HL-60/S4 (cell line): ENCODE measurements around the gene CACNB3.

ENCODE experiments used
- in situ Hi-C: fragments of 300-500 bp; cut with MboI; formaldehyde crosslinking; loops from 2 replicates; pipeline ENCODE4 v1.14.3; 2022; ENCODE audit warnings: low sequenced_read_pairs

Gene CACNB3

GRCh38 chr12:48788524-48788853 lies 29.8 kb upstream of the CACNB3 start:
- in situ Hi-C loops = no loop called here

- in situ Hi-C loops = no loop called here
Observed at GRCh38 chr12:48788854-48789775, 29.2 kb upstream of the CACNB3 start, which contains the start of gene ADCY6. Gene ADCY6 (minus strand): TSS chr12:48789089. CDS start chr12:48783434, 5,655 bp downstream.

GRCh38 chr12:48789858-48790326 lies 28.4 kb upstream of the CACNB3 start:
- in situ Hi-C loops = loop anchor here (5.0 kb wide), 1 partner anchor 38 kb away; no protein-coding TSS in a partner anchor

DNA sequence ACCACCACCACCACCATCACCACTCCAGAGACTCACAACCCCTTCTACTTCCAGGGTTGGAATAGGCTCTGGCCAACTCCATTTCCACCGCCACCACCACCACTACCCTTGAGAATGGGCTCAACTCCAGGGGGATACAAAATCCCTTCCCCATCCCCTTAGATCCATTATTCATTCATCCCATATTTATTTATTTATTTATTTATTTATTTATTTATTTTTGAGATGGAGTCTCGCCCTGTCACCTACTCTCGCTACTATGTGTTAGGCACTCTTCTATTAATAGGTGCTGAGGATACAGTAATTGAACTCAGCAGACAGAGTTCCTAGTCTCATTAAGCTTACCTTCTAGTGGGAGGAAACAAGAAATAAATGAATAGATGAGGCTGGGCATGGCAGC lies 24.6 kb upstream of the CACNB3 start:
- in situ Hi-C loops = loop anchor here (5.0 kb wide), 1 partner anchor 41 kb away; no protein-coding TSS in a partner anchor

- in situ Hi-C loops = loop anchor here (5.0 kb wide), 1 partner anchor 43 kb away; no protein-coding TSS in a partner anchor
Observed at GRCh38 chr12:48794870-48795269, 23.4 kb upstream of the CACNB3 start.

- in situ Hi-C loops = no loop called here
Observed at GRCh38 chr12:48795550-48796455, 22.5 kb upstream of the CACNB3 start.

DNA sequence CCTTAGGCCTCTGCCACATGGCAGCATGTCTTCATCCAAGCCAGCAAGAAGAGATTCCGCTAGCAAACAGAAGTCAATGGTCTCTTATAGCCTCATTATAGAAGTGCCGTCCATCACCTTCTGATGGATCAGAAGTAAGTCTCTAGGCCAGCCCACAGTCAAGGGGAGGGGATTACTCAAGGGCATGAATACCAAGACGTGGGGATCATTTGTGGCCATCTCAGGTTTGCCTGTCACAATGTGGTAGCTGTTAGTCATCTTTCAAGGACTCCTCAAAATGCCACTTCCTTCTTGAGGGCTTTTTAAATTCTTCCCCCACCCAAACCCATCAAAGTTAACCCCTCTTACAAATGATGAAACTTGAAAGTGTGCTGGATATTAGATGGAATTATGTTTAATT lies 21.3 kb upstream of the CACNB3 start:
- in situ Hi-C loops = no loop called here

DNA sequence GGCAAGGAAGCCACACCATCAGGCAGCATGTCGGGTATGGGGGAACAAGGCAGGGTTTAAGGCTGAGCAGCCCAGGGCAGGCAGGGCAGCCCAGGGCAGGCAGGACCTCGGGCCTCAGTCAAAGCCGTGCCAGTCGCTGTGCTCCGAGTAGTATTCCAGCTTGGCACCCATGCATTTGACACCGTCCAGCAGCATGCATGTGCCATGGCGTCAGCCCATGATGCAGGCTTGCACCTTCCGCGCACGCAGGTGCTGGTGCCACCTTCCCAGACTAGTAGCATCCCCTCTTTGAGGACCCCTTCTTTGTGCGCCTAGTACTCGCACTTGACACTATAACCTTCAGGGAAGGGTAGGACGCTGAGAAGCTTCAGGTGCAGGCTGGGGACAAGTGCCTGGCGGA lies 17.8 kb upstream of the CACNB3 start:
- in situ Hi-C loops = no loop called here

DNA sequence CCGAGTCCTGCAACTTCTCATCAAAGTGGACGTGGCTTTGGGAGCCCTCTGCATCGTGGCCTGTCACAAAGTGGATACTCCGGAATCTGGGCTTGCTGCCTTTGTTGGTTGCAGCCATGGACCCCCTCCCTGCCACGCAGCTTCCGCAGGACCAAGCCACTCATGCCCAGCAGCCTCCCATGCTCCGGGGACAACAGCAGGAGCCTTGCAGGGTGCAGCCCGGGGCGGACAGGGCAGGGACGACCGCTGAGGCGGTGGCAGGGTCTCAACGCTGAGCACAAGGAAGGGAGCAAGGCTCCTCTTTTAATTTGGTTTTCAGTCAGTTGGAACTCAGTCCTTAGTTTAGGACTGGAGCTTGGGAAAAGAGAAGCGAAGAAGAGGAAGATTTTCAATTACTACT lies 17.3 kb upstream of the CACNB3 start:
- in situ Hi-C loops = no loop called here

DNA sequence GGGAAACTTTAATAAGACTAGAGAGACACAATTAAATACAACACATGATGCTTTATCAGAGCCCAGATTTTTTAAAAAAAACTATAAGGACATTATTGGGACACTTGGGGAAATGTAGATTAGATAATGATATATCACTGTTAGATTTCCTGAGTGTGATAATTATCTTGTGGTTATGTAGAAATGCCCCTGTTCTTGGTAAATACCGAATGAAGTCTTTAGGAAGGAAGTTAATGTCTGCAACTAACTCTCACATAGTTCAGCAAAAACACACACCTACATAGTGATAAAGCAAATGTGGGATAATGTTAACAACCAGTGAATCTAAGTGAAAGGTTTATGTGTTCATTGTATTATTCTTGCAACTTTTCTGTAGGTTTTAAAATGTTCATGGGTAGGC lies 14.6 kb upstream of the CACNB3 start:
- in situ Hi-C loops = no loop called here

- in situ Hi-C loops = no loop called here
Observed at GRCh38 chr12:48807981-48808380, 10.3 kb upstream of the CACNB3 start.

DNA sequence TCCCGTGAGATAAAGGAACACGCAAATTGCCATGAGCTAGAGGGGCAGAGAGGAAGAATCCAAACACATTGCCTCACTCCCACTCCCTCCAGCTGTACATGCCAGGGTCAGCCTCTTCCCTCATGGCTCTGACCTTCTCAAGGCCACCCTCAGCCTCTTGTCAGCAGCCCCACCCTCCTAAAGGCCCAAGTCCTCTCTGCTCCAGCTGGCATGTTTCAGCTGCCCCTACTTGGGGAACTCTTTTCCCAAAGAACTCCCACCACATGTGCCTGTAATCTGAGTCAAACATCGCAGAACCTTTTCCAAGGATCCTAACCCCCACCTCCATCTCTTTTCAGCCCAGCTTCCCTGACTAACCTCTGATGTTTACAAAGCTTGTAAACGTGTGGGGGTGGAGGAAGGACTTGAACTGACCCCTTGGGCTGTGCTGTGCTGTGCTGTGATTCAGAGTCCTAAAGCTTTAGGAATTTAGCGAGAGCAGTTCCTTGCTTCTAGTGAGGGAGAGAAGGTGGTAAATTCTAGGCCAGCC lies 7.3 kb upstream of the CACNB3 start:
- in situ Hi-C loops = no loop called here

DNA sequence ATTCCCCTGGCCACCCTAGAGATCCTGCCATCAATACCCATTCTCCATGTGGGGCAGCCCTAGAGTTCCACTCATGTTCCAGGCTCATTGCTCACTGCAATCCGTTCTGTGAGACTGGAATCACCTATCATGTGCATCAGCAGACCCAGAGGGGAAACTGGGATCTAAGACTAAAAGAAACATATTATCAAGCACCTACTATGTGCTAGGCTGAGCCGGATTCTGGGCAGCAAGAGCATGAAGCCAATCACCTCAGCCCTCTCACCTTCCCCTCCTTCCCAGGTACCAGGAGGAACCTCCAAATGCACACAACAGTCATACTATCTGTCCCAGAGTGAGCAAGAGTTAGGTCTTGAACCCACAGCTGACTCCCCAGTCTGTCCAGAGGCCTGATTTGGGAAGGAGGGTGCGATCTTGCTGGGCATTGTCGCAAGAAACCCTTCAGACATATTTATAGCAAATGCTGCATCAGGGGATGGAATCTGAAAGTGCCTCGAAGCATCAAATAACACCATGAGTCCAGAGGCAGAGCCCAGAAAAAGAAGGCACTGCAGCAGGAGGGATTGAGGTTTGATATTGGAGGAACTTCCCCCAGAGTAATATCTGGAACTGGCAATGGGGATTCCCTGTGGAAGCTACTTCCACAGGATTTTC lies 6.7 kb upstream of the CACNB3 start:
- in situ Hi-C loops = no loop called here

- in situ Hi-C loops = no loop called here
Observed at GRCh38 chr12:48812389-48812788, 5.9 kb upstream of the CACNB3 start.

DNA sequence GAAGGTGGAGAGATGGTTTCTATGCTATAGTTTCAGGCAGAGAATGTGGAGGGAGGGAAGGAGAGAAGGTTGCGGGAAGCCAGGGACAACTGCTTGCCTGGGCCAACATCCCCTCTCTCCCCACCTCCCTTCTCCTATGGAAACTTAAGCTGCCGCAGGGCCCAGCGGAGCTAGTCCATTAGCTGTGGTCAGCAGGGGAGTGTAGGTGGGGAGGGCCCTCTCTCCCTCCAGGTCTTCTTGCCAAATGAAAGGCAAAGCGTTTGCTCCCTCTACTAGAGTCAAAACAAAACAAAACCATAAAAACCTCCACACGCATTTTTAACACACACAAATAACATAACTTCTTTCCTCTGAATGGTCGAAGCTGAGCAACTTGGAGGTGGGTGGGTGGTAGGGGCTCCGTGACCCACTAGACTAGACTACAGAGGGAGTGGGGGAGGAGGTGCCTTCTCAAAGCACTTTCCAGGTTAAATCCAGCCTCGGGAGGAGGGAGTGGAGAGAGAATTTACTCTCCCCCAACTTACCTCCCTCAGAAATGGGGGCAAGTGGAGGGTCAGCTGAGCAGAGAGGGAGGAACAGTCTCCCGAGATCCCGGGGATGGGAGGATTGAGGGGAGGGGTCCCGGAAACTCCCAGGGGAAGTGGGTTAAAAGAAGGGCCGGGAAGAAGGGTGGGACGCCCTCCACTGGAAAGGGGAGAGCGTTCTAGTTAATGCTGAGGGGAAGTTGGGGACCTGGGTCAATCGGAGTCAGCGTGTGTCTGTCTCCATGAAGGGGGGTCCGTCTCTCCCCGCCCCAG lies 4.6 kb upstream of the CACNB3 start:
- in situ Hi-C loops = no loop called here

- in situ Hi-C loops = no loop called here
Observed at GRCh38 chr12:48814262-48815125, 3.8 kb upstream of the CACNB3 start.

DNA sequence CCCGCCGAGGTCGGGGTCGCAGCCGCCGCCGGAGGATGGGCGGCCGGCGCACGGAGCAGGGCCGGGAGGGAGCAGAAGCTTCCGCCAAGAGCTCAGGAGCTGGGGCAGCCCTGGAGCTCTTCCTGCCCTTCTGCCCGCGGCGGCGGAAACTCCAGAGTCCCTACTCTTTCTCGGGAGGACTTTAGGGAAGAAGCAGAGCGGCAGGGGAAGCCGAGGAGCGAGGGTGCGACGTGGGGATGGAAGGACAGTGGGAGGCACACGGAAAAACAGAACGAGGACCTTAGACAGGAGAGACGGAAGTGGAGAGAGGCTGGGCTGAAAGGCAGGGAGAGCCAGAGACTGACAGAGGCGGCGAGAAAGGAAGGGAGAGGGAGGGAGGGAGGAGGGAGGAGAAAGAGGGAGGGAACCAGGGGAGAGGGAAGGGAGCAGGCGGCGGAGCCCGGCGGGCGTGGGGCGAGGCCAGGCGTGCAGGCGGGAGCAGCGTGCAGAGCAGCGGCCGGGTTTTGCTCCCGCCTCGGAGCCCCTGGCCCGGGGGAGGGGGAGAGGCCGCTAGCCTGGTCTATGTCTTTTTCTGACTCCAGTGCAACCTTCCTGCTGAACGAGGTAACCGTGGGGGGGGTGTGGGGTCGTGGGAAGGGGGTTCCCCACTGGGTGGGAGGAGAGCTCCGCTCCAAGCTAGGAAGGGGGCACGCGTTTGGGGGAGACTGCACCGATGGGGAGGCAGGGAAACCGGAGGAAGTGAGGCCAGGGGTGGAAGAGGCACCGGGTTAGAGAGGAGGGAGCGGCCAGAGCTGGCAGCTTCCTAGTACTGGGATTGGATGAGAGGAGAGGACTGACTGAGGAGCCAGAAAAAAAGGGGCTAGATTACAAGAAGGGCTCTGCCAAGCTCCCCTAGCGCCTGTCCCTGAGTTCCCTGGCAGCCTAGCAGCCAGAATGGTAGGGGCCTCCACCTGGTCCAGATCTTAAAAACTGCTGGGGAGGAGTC lies 2.9 kb upstream of the CACNB3 start:
- in situ Hi-C loops = no loop called here
